ENCODE results near the gene CHPF. TPM values are rescaled to one million over a fixed set of nuclear protein-coding genes. Genes with fewer than 3 reads are reported as not detected.

CHPF gene
- total and polyA plus RNA-seq, 4 donors: 26.5 to 135 (median 58.2) TPM

DNA sequence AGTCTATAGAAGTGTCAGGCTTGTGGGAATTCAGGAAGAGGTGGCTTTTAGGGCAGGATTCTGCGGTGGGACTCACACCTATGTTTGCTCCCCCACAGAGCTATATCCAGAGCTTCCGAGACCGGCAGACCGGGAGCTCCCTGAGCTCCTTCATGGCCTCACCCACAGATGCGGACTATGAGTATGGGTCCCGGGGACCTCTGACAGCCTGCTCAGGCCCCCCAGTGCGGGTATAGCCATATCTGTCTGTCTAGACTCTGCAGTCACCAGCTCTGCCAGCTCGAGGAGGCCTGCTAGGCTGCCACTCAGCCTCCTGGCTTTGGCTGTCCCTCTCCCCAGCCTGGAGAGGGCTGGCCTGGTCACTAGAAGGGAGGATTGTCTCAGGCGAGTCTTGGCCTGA lies 6.0 kb upstream of the CHPF start:
- TF ChIP-seq HNF4A (conservative IDR thresholded peaks at IDR 0.05): no peak
- no peak for TF ChIP-seq TAF1 (conservative IDR thresholded peaks at IDR 0.05)
- no peak for TF ChIP-seq FOXA1 (IDR thresholded peaks at IDR 0.05)
- TF ChIP-seq SP1 (IDR thresholded peaks at IDR 0.05): no peak
- peaks cover 0 to 7% (median 0%) of the 10 kb centered on the region in 4 donors for H3K27me3 ChIP-seq (ENCODE audit: control insufficient read depth in 4 of 4, insufficient read depth in 4 of 4, low read length in 3 of 4)
- no peak for DNase-seq (ENCODE audit: low spot score)
- H3K36me3 ChIP-seq (ENCODE audit: control insufficient read depth in 4 of 4, insufficient read depth in 3 of 4, low read depth in 1 of 4, low read length in 3 of 4): no peaks in the 10 kb centered on the region
- H3K27ac ChIP-seq (ENCODE audit: low read depth in 1 of 2, low read length in 2 of 2): no peak overlapping the region
- H3K4me3 ChIP-seq (ENCODE audit: low read depth in 1 of 3, low read length in 3 of 3): no peak overlapping the region
- no peak overlapping the region for H3K9ac ChIP-seq (ENCODE audit: low read depth in 1 of 2, low read length in 2 of 2)
- 89% methylated on average over 9 of the region's 9 CpGs for WGBS
- no peaks in the 10 kb centered on the region for H3K9me3 ChIP-seq (ENCODE audit: control insufficient read depth in 4 of 4, low read length in 3 of 4)
- H3K4me1 ChIP-seq (ENCODE audit: control insufficient read depth in 4 of 4, insufficient read depth in 4 of 4, low read length in 3 of 4): peaks cover 5 to 17% (median 12%) of the 10 kb centered on the region in 4 donors

DNA sequence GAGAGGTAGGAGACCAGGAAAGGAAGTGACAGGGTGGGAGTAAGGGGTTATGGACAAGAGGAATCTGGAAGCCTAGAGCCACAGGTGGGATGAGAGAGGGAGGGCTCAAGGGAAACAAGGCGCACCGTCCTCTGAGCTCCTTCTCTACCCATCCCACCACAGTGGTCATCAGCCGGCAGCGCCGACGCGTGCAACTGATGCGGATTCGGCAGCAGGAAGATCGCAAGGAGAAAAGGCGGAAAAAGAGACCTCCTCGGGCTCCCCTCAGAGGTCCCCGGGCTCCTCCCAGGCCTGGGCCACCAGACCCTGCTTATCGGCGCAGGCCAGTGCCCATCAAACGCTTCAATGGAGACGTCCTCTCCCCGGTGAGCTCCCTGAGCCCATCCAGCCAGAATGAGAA lies 5.4 kb upstream of the CHPF start:
- no peak for DNase-seq (ENCODE audit: low spot score)

More for the DNA sequence above, 5.4 kb upstream of the CHPF start:
- 98% methylated on average over 18 of the region's 18 CpGs for WGBS
- Histone ChIP-seq H3K4me3 (ENCODE audit: low read depth in 1 of 3, low read length in 3 of 3) (no peak overlapping the region), H3K27me3 (ENCODE audit: control insufficient read depth in 4 of 4, insufficient read depth in 4 of 4, low read length in 3 of 4) (peaks cover 0 to 7% (median 0%) of the 10 kb centered on the region in 4 donors), H3K27ac (ENCODE audit: low read depth in 1 of 2, low read length in 2 of 2) (no peak overlapping the region), H3K4me1 (ENCODE audit: control insufficient read depth in 4 of 4, insufficient read depth in 4 of 4, low read length in 3 of 4) (peaks cover 11 to 23% (median 18%) of the 10 kb centered on the region in 4 donors), H3K36me3 (ENCODE audit: control insufficient read depth in 4 of 4, insufficient read depth in 3 of 4, low read depth in 1 of 4, low read length in 3 of 4) (no peaks in the 10 kb centered on the region), H3K9ac (ENCODE audit: low read depth in 1 of 2, low read length in 2 of 2) (no peak overlapping the region), H3K9me3 (ENCODE audit: control insufficient read depth in 4 of 4, low read length in 3 of 4) (no peaks in the 10 kb centered on the region)
- TF ChIP-seq YY1 (IDR thresholded peaks at IDR 0.05) (no peak), NR2F2 (IDR thresholded peaks at IDR 0.05) (no peak), RXRA (IDR thresholded peaks at IDR 0.05) (no peak), FOXA1 (IDR thresholded peaks at IDR 0.05) (no peak), FOXA2 (IDR thresholded peaks at IDR 0.05) (no peak), TAF1 (conservative IDR thresholded peaks at IDR 0.05) (no peak), SP1 (IDR thresholded peaks at IDR 0.05) (no peak), HNF4G (IDR thresholded peaks at IDR 0.05) (no peak), HNF4A (conservative IDR thresholded peaks at IDR 0.05) (no peak), JUND (IDR thresholded peaks at IDR 0.05) (no peak), GABPA (IDR thresholded peaks at IDR 0.05 in 1 of 2, conservative IDR thresholded peaks at IDR 0.05 in 1 of 2) (no peak), RAD21 (IDR thresholded peaks at IDR 0.05) (no peak), EGR1 (IDR thresholded peaks at IDR 0.05; ENCODE audit: low read depth in 2 of 2) (no peak)
- TF ChIP-seq, protein P1, sequence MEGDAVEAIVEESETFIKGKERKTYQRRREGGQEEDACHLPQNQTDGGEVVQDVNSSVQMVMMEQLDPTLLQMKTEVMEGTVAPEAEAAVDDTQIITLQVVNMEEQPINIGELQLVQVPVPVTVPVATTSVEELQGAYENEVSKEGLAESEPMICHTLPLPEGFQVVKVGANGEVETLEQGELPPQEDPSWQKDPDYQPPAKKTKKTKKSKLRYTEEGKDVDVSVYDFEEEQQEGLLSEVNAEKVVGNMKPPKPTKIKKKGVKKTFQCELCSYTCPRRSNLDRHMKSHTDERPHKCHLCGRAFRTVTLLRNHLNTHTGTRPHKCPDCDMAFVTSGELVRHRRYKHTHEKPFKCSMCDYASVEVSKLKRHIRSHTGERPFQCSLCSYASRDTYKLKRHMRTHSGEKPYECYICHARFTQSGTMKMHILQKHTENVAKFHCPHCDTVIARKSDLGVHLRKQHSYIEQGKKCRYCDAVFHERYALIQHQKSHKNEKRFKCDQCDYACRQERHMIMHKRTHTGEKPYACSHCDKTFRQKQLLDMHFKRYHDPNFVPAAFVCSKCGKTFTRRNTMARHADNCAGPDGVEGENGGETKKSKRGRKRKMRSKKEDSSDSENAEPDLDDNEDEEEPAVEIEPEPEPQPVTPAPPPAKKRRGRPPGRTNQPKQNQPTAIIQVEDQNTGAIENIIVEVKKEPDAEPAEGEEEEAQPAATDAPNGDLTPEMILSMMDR (IDR thresholded peaks at IDR 0.05; ENCODE audit: low read depth, low read length, missing input control): no peak
- TF ChIP-seq, protein P2, sequence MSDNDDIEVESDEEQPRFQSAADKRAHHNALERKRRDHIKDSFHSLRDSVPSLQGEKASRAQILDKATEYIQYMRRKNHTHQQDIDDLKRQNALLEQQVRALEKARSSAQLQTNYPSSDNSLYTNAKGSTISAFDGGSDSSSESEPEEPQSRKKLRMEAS (IDR thresholded peaks at IDR 0.05): no peak
- TF ChIP-seq, protein P3, sequence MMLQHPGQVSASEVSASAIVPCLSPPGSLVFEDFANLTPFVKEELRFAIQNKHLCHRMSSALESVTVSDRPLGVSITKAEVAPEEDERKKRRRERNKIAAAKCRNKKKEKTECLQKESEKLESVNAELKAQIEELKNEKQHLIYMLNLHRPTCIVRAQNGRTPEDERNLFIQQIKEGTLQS (IDR thresholded peaks at IDR 0.05): no peak
- TF ChIP-seq, protein P4, sequence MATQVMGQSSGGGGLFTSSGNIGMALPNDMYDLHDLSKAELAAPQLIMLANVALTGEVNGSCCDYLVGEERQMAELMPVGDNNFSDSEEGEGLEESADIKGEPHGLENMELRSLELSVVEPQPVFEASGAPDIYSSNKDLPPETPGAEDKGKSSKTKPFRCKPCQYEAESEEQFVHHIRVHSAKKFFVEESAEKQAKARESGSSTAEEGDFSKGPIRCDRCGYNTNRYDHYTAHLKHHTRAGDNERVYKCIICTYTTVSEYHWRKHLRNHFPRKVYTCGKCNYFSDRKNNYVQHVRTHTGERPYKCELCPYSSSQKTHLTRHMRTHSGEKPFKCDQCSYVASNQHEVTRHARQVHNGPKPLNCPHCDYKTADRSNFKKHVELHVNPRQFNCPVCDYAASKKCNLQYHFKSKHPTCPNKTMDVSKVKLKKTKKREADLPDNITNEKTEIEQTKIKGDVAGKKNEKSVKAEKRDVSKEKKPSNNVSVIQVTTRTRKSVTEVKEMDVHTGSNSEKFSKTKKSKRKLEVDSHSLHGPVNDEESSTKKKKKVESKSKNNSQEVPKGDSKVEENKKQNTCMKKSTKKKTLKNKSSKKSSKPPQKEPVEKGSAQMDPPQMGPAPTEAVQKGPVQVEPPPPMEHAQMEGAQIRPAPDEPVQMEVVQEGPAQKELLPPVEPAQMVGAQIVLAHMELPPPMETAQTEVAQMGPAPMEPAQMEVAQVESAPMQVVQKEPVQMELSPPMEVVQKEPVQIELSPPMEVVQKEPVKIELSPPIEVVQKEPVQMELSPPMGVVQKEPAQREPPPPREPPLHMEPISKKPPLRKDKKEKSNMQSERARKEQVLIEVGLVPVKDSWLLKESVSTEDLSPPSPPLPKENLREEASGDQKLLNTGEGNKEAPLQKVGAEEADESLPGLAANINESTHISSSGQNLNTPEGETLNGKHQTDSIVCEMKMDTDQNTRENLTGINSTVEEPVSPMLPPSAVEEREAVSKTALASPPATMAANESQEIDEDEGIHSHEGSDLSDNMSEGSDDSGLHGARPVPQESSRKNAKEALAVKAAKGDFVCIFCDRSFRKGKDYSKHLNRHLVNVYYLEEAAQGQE (IDR thresholded peaks at IDR 0.05): no peak
- TF ChIP-seq, protein P5, sequence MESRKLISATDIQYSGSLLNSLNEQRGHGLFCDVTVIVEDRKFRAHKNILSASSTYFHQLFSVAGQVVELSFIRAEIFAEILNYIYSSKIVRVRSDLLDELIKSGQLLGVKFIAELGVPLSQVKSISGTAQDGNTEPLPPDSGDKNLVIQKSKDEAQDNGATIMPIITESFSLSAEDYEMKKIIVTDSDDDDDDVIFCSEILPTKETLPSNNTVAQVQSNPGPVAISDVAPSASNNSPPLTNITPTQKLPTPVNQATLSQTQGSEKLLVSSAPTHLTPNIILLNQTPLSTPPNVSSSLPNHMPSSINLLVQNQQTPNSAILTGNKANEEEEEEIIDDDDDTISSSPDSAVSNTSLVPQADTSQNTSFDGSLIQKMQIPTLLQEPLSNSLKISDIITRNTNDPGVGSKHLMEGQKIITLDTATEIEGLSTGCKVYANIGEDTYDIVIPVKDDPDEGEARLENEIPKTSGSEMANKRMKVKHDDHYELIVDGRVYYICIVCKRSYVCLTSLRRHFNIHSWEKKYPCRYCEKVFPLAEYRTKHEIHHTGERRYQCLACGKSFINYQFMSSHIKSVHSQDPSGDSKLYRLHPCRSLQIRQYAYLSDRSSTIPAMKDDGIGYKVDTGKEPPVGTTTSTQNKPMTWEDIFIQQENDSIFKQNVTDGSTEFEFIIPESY (IDR thresholded peaks at IDR 0.05): no peak

Measured in liver (tissue), 9 donors.